ENCODE results near the gene TNS3.

Gene TNS3

GRCh38 chr7:47582764-47583738 is 1.1 kb upstream of the TNS3 start:
- DNase-seq (ENCODE audit: low read depth in 1 of 2, low spot score in 1 of 2): no peak

- DNase-seq (ENCODE audit: low read depth in 1 of 2, low spot score in 1 of 2): no peak
Measured at GRCh38 chr7:47581438-47581803, 490 bp downstream of the TNS3 start.

- no peak for DNase-seq (ENCODE audit: low read depth in 1 of 2, low spot score in 1 of 2)
Measured at GRCh38 chr7:47580811-47581331, 1.0 kb downstream of the TNS3 start.

GRCh38 chr7:47580175-47580706 is 1.7 kb downstream of the TNS3 start:
- DNase-seq (ENCODE audit: low read depth in 1 of 2, low spot score in 1 of 2): no peak

GRCh38 chr7:47579458-47579857 is 2.5 kb downstream of the TNS3 start:
- no peak for DNase-seq (ENCODE audit: low read depth in 1 of 2, low spot score in 1 of 2)

GRCh38 chr7:47578579-47579270 is 3.2 kb downstream of the TNS3 start:
- DNase-seq (ENCODE audit: low read depth in 1 of 2, low spot score in 1 of 2): no peak

- DNase-seq (ENCODE audit: low read depth in 1 of 2, low spot score in 1 of 2): no peak
Measured at GRCh38 chr7:47577321-47577919, 4.5 kb downstream of the TNS3 start.

- DNase-seq (ENCODE audit: low read depth in 1 of 2, low spot score in 1 of 2): no peak
Measured at GRCh38 chr7:47576866-47577306, 5.0 kb downstream of the TNS3 start.

GRCh38 chr7:47576031-47576865 is 5.7 kb downstream of the TNS3 start:
- no peak for DNase-seq (ENCODE audit: low read depth in 1 of 2, low spot score in 1 of 2)

- no peak for DNase-seq (ENCODE audit: low read depth in 1 of 2, low spot score in 1 of 2)
Measured at GRCh38 chr7:47574482-47575329, 7.2 kb downstream of the TNS3 start.

GRCh38 chr7:47573758-47574481 is 8.0 kb downstream of the TNS3 start:
- no peak for DNase-seq (ENCODE audit: low read depth in 1 of 2, low spot score in 1 of 2)

GRCh38 chr7:47572939-47573757 is 8.8 kb downstream of the TNS3 start:
- DNase-seq (ENCODE audit: low read depth in 1 of 2, low spot score in 1 of 2): no peak

- no peak for DNase-seq (ENCODE audit: low read depth in 1 of 2, low spot score in 1 of 2)
Measured at GRCh38 chr7:47572094-47572445, 9.8 kb downstream of the TNS3 start.

- DNase-seq (ENCODE audit: low read depth in 1 of 2, low spot score in 1 of 2): no peak
Measured at GRCh38 chr7:47571331-47572093, 10.4 kb downstream of the TNS3 start.

- no peak for DNase-seq (ENCODE audit: low read depth in 1 of 2, low spot score in 1 of 2)
Measured at GRCh38 chr7:47570649-47571050, 11.3 kb downstream of the TNS3 start.

GRCh38 chr7:47568547-47568946 is 13.4 kb downstream of the TNS3 start:
- no peak for DNase-seq (ENCODE audit: low read depth in 1 of 2, low spot score in 1 of 2)

- no peak for DNase-seq (ENCODE audit: low read depth in 1 of 2, low spot score in 1 of 2)
Measured at GRCh38 chr7:47568056-47568455, 13.9 kb downstream of the TNS3 start.
